Activated CD4-positive, alpha-beta memory T cell treated with anti-CD3 and anti-CD28 coated beads for 36 hours (primary cell): ENCODE results near the gene MAP3K6. TPM values are rescaled to one million over a fixed set of nuclear protein-coding genes. Genes with fewer than 3 reads are reported as not detected.

ENCODE experiments used
- CTCF ChIA-PET: fragments of 350-600 bp; sonication (Branson Sonifier 250); formaldehyde crosslinking; loops from one replicate; lab custom pipeline; 2021; ENCODE audit warnings: antibody characterized with exemption, inconsistent platforms; lab: Charles Lee
- POLR2A ChIA-PET: fragments of 350-600 bp; sonication (Branson Sonifier 250); formaldehyde crosslinking; loops from one replicate; lab custom pipeline; 2021; ENCODE audit warnings: antibody characterized with exemption; lab: Charles Lee
- DNase-seq: peaks from one replicate; pipeline ENCODE4 v3.0.0-alpha.2; 2020
- H3K27ac Mint-ChIP-seq: one replicate; pipeline ENCODE4 v1.8.0; 2021; ENCODE audit warnings: mixed read lengths
- H3K27me3 Mint-ChIP-seq: one replicate; pipeline ENCODE4 v1.8.0; 2021; ENCODE audit warnings: mixed read lengths
- H3K36me3 Mint-ChIP-seq: one replicate; pipeline ENCODE4 v1.8.0; 2021; ENCODE audit warnings: mixed read lengths
- H3K4me1 Mint-ChIP-seq: one replicate; pipeline ENCODE4 v1.8.0; 2021; ENCODE audit warnings: low read depth, mixed read lengths
- H3K4me3 Mint-ChIP-seq: one replicate; pipeline ENCODE4 v1.8.0; 2021; ENCODE audit warnings: mild to moderate bottlenecking, mixed read lengths
- H3K9me3 Mint-ChIP-seq: one replicate; pipeline ENCODE4 v1.8.0; 2021; ENCODE audit warnings: mixed read lengths
- intact Hi-C: fragments of 100-400 bp; cut with micrococcal nuclease; formaldehyde crosslinking; loops from one replicate; pipeline ENCODE4 v1.15.1; 2023
- total RNA-seq, 2 experiments: library from RNA; stranded (reverse); gene quantifications; one replicate each; pipeline ENCODE4 v1.2.3, GENCODE V29; 2021

MAP3K6 gene
- total RNA-seq, 2 experiments from 2014 or later: 8.2 to 9.7 TPM

GRCh38 chr1:27403931-27404330 lies 37.2 kb upstream of the MAP3K6 start:
- POLR2A ChIA-PET: no interaction called here
- Mint-ChIP-seq H3K27me3 (no peaks in the 10 kb centered on the region), H3K4me3 (no peak overlapping the region), H3K9me3 (no peaks in the 10 kb centered on the region), H3K36me3 (peaks cover 8% of the 10 kb centered on the region), H3K4me1 (peaks cover 7% of the 10 kb centered on the region), H3K27ac (peak overlapping the region; percentile 51)
- intact Hi-C loops: loop anchor here (5.0 kb wide), 1 partner anchor 118 kb away; no protein-coding TSS in a partner anchor
- DNase-seq: no peak
- CTCF ChIA-PET: interaction anchor here (0.9 to 2.9 kb wide), 6 partner anchors 8 to 197 kb away, joined by 4 to 13 read pairs (median 4); no protein-coding TSS in a partner anchor

- peaks cover 7% of the 10 kb centered on the region for H3K4me1 Mint-ChIP-seq
- POLR2A ChIA-PET: no interaction called here
- no peaks in the 10 kb centered on the region for H3K27me3 Mint-ChIP-seq
- no peak overlapping the region for H3K4me3 Mint-ChIP-seq
- peak overlapping the region; percentile 33 for H3K27ac Mint-ChIP-seq
- CTCF ChIA-PET: interaction anchor here (0.8 to 2.9 kb wide), 8 partner anchors 7 to 260 kb away, joined by 3 to 13 read pairs (median 4); no protein-coding TSS in a partner anchor
- DNase-seq: peak; percentile 28
- H3K36me3 Mint-ChIP-seq: peaks cover 6% of the 10 kb centered on the region
- intact Hi-C loops: loop anchor here (5.0 kb wide), 1 partner anchor 119 kb away; no protein-coding TSS in a partner anchor
- H3K9me3 Mint-ChIP-seq: no peaks in the 10 kb centered on the region
Measured at GRCh38 chr1:27403065-27403726, 36.4 kb upstream of the MAP3K6 start.

- H3K27ac Mint-ChIP-seq: peak overlapping the region; percentile 33
- POLR2A ChIA-PET: no interaction called here
- CTCF ChIA-PET: interaction anchor here (0.6 to 2.9 kb wide), 10 partner anchors 14 to 261 kb away, joined by 3 to 13 read pairs (median 4); no protein-coding TSS in a partner anchor
- H3K9me3 Mint-ChIP-seq: no peaks in the 10 kb centered on the region
- H3K36me3 Mint-ChIP-seq: peaks cover 2% of the 10 kb centered on the region
- no peaks in the 10 kb centered on the region for H3K27me3 Mint-ChIP-seq
- no peak overlapping the region for H3K4me3 Mint-ChIP-seq
- peak; percentile 43 for DNase-seq
- intact Hi-C loops: loop anchor here (5.0 kb wide), 1 partner anchor 120 kb away; no protein-coding TSS in a partner anchor
- peaks cover 7% of the 10 kb centered on the region for H3K4me1 Mint-ChIP-seq
Measured at GRCh38 chr1:27402349-27402754, 35.6 kb upstream of the MAP3K6 start.

- Mint-ChIP-seq H3K36me3 (no peaks in the 10 kb centered on the region), H3K4me3 (no peak overlapping the region), H3K27me3 (no peaks in the 10 kb centered on the region), H3K4me1 (peaks cover 7% of the 10 kb centered on the region), H3K27ac (no peak overlapping the region), H3K9me3 (no peaks in the 10 kb centered on the region)
- POLR2A ChIA-PET: interaction anchor here (1.1 kb wide), 1 partner anchor 55 kb away, joined by 4 read pairs; no protein-coding TSS in a partner anchor
- CTCF ChIA-PET: interaction anchor here (0.8 to 2.1 kb wide), 6 partner anchors 44 to 268 kb away, joined by 3 to 7 read pairs (median 4); no protein-coding TSS in a partner anchor
- DNase-seq: no peak
- intact Hi-C loops: loop anchor here (5.0 kb wide), 1 partner anchor 121 kb away; no protein-coding TSS in a partner anchor
Measured at GRCh38 chr1:27400963-27401341, 34.2 kb upstream of the MAP3K6 start.

GRCh38 chr1:27400082-27400962 lies 33.6 kb upstream of the MAP3K6 start:
- ChIA-PET CTCF (interaction anchor here (1.3 to 7.7 kb wide), 6 partner anchors 12 to 205 kb away, joined by 3 to 257 read pairs (median 5); no protein-coding TSS in a partner anchor), POLR2A (no interaction called here)
- intact Hi-C loops: loop anchor here (5.0 kb wide), 1 partner anchor 122 kb away; no protein-coding TSS in a partner anchor
- no peaks in the 10 kb centered on the region for H3K36me3 Mint-ChIP-seq
- no peaks in the 10 kb centered on the region for H3K27me3 Mint-ChIP-seq
- no peaks in the 10 kb centered on the region for H3K9me3 Mint-ChIP-seq
- DNase-seq: no peak
- H3K4me3 Mint-ChIP-seq: no peak overlapping the region
- H3K27ac Mint-ChIP-seq: no peak overlapping the region
- peaks cover 7% of the 10 kb centered on the region for H3K4me1 Mint-ChIP-seq

GRCh38 chr1:27399251-27400025 lies 32.7 kb upstream of the MAP3K6 start:
- no peak for DNase-seq
- Mint-ChIP-seq H3K4me1 (peaks cover 9% of the 10 kb centered on the region), H3K27me3 (no peaks in the 10 kb centered on the region), H3K36me3 (no peaks in the 10 kb centered on the region), H3K4me3 (no peak overlapping the region), H3K27ac (no peak overlapping the region), H3K9me3 (no peaks in the 10 kb centered on the region)
- intact Hi-C loops: loop anchor here (5.0 to 10.0 kb wide), 2 partner anchors 123 to 305 kb away; no protein-coding TSS in a partner anchor
- ChIA-PET POLR2A (no interaction called here), CTCF (interaction anchor here (1.5 to 7.7 kb wide), 2 partner anchors 11 to 100 kb away, joined by 4 to 257 read pairs; no protein-coding TSS in a partner anchor)

- H3K36me3 Mint-ChIP-seq: no peaks in the 10 kb centered on the region
- H3K4me1 Mint-ChIP-seq: peaks cover 6% of the 10 kb centered on the region
- intact Hi-C loops: loop anchor here (10.0 kb wide), 1 partner anchor 304 kb away; no protein-coding TSS in a partner anchor
- no peak for DNase-seq
- no peaks in the 10 kb centered on the region for H3K9me3 Mint-ChIP-seq
- H3K27me3 Mint-ChIP-seq: no peaks in the 10 kb centered on the region
- H3K27ac Mint-ChIP-seq: no peak overlapping the region
- ChIA-PET POLR2A (interaction anchor here (1.6 kb wide), 1 partner anchor 125 kb away, joined by 5 read pairs; no protein-coding TSS in a partner anchor), CTCF (interaction anchor here (1.0 to 7.7 kb wide), 7 partner anchors 11 to 354 kb away, joined by 3 to 257 read pairs (median 4); partner anchors contain the start of gene AHDC1)
- H3K4me3 Mint-ChIP-seq: no peak overlapping the region
Measured at GRCh38 chr1:27398405-27399149, 31.8 kb upstream of the MAP3K6 start.

GRCh38 chr1:27397749-27398148 lies 31.0 kb upstream of the MAP3K6 start:
- Mint-ChIP-seq H3K4me3 (no peak overlapping the region), H3K4me1 (peaks cover 4% of the 10 kb centered on the region), H3K27me3 (no peaks in the 10 kb centered on the region), H3K36me3 (no peaks in the 10 kb centered on the region), H3K27ac (no peak overlapping the region), H3K9me3 (no peaks in the 10 kb centered on the region)
- ChIA-PET POLR2A (interaction anchor here (1.6 kb wide), 1 partner anchor 126 kb away, joined by 5 read pairs; no protein-coding TSS in a partner anchor), CTCF (interaction anchor here (1.0 to 7.7 kb wide), 9 partner anchors 10 to 353 kb away, joined by 3 to 257 read pairs (median 5); partner anchors contain the start of gene AHDC1)
- no peak for DNase-seq
- intact Hi-C loops: loop anchor here (10.0 kb wide), 1 partner anchor 303 kb away; no protein-coding TSS in a partner anchor

GRCh38 chr1:27397110-27397509 lies 30.3 kb upstream of the MAP3K6 start:
- H3K9me3 Mint-ChIP-seq: no peaks in the 10 kb centered on the region
- ChIA-PET POLR2A (no interaction called here), CTCF (interaction anchor here (0.7 to 7.7 kb wide), 10 partner anchors 9 to 352 kb away, joined by 3 to 257 read pairs (median 4); partner anchors contain the start of gene AHDC1)
- DNase-seq: no peak
- H3K4me1 Mint-ChIP-seq: peaks cover 6% of the 10 kb centered on the region
- no peaks in the 10 kb centered on the region for H3K36me3 Mint-ChIP-seq
- no peak overlapping the region for H3K4me3 Mint-ChIP-seq
- H3K27ac Mint-ChIP-seq: no peak overlapping the region
- intact Hi-C loops: loop anchor here (10.0 kb wide), 1 partner anchor 302 kb away; no protein-coding TSS in a partner anchor
- no peaks in the 10 kb centered on the region for H3K27me3 Mint-ChIP-seq
